PC-3 (cell line): ENCODE results near the gene ENTR1. TPM values are rescaled to one million over a fixed set of nuclear protein-coding genes. Genes with fewer than 3 reads are reported as not detected.

Experiments
- ATAC-seq: fragments of 200-7000 bp; cut with Tn5 transposase; 2 replicates; pipeline ENCODE4 v1.9.1; 2020; ENCODE audit warnings: mild to moderate bottlenecking, moderate library complexity
- BruUV-seq: library from RNA; stranded (reverse); fragments of 400-500 nt; replicated peaks from 2 replicates; lab custom pipeline; 2021; lab: Mats Ljungman, UMichigan
- CTCF ChIA-PET: fragments of 300-600 bp; sonication (Branson Sonifier 250); formaldehyde crosslinking; loops from one replicate; lab custom pipeline; 2022; ENCODE audit warnings: antibody characterized with exemption; lab: Charles Lee
- POLR2A ChIA-PET: fragments of 300-600 bp; sonication (Branson Sonifier 250); formaldehyde crosslinking; loops from one replicate; lab custom pipeline; 2022; ENCODE audit warnings: antibody characterized with exemption; ENCODE audit not compliant: unreplicated experiment; lab: Charles Lee
- DNase-seq: peaks from one replicate; pipeline ENCODE4 v3.0.0-alpha.2; 2015
- H2AFZ ChIP-seq: fragments of 300-600 bp; sonication (generic); 2 replicates; pipeline ENCODE4 v1.6.0; 2016; ENCODE audit warnings: antibody characterized with exemption, low read length
- H3F3A ChIP-seq: fragments of 300-600 bp; sonication (generic); one replicate; pipeline ENCODE4 v1.6.0; 2017; ENCODE audit warnings: antibody characterized with exemption, low read length, control low read depth, mild to moderate bottlenecking; ENCODE audit not compliant: unreplicated experiment
- H3K27ac ChIP-seq: fragments of 300-600 bp; sonication (generic); 2 replicates; pipeline ENCODE4 v1.5.1; 2016; ENCODE audit warnings: mild to moderate bottlenecking, low read length
- H3K27me3 ChIP-seq: fragments of 300-600 bp; sonication (generic); 2 replicates; pipeline ENCODE4 v1.6.1; 2016; ENCODE audit warnings: low read length, mixed read lengths
- H3K36me3 ChIP-seq: fragments of 300-600 bp; sonication (generic); 2 replicates; pipeline ENCODE4 v1.6.1; 2016; ENCODE audit warnings: low read depth, mixed run types, low read length, mixed read lengths
- H3K4me1 ChIP-seq: fragments of 300-600 bp; sonication (generic); 2 replicates; pipeline ENCODE4 v1.5.1; 2016; ENCODE audit warnings: low read length; ENCODE audit not compliant: insufficient read depth
- H3K4me2 ChIP-seq: fragments of 300-600 bp; sonication (generic); 2 replicates; pipeline ENCODE4 v1.6.0; 2016; ENCODE audit warnings: low read length
- H3K4me3 ChIP-seq: fragments of 300-600 bp; sonication (generic); 2 replicates; pipeline ENCODE4 v1.5.1; 2016; ENCODE audit warnings: mild to moderate bottlenecking, low read length, mixed read lengths
- H3K79me2 ChIP-seq: fragments of 300-600 bp; sonication (generic); 2 replicates; pipeline ENCODE4 v1.6.1; 2017; ENCODE audit warnings: low read length, mixed read lengths
- H3K9ac ChIP-seq: fragments of 300-600 bp; sonication (generic); 2 replicates; pipeline ENCODE4 v1.6.0; 2016; ENCODE audit warnings: mild to moderate bottlenecking, low read length
- H3K9me2 ChIP-seq: fragments of 300-600 bp; sonication (generic); replicated peaks from 2 replicates; pipeline ENCODE4 v1.6.1; 2016; ENCODE audit warnings: mixed run types, low read length, mixed read lengths
- H3K9me3 ChIP-seq: fragments of 300-600 bp; sonication (generic); 2 replicates; pipeline ENCODE4 v1.6.1; 2016; ENCODE audit warnings: low read length, mixed read lengths
- H4K20me1 ChIP-seq: fragments of 300-600 bp; sonication (generic); 2 replicates; pipeline ENCODE4 v1.6.1; 2016; ENCODE audit warnings: low read length, mixed read lengths
- EZH2 ChIP-seq: fragments of 300-600 bp; sonication (generic); IDR thresholded peaks from one replicate; pipeline ENCODE4 v1.6.1; 2017; ENCODE audit warnings: antibody characterized with exemption, mild to moderate bottlenecking, low read length; ENCODE audit not compliant: unreplicated experiment
- EZH2phosphoT487 ChIP-seq: fragments of 300-600 bp; sonication (generic); IDR thresholded peaks from 2 replicates; pipeline ENCODE4 v1.6.1; 2018; ENCODE audit warnings: mild to moderate bottlenecking, antibody characterized with exemption, low read length, borderline replicate concordance
- intact Hi-C: fragments of 100-400 bp; cut with micrococcal nuclease; formaldehyde crosslinking; loops from 2 replicates; pipeline ENCODE4 v1.9.0; 2023
- total RNA-seq: library from RNA; depleted of rRNA; stranded (reverse); fragments of >200 nt; gene quantifications from 2 replicates; pipeline ENCODE4 v1.2.3, GENCODE V29; 2014
- TF ChIP-seq, protein P1 (sequence below): fragments of 300-600 bp; sonication (generic); conservative IDR thresholded peaks from 2 replicates; pipeline ENCODE4 v1.5.1; 2017; ENCODE audit warnings: antibody characterized with exemption, low read depth, mild to moderate bottlenecking, low read length

ENTR1 gene
- total RNA-seq, 1 experiment from 2014 or later, result 32.3 TPM

DNA sequence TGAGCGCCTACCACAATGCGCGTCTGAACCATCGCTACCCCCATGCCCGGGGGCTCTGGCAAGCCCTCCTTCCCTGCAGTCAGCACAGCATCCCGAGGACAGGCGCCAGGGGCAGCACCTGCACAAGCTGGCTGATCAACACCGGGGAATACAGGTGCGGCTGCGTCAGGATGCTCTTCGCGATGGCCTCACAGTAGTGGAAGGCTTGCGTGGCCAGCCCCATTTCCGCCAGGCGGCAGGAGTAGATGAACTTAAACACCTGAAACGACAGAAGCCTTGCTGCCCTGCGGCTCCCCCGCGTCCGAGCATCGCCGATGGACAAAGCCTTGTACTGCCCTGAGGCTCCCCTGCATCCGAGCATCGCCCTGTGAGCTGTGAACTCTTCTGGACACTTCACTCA lies 46.9 kb upstream of the ENTR1 start:
- Histone ChIP-seq H3F3A (no peaks in the 10 kb centered on the region), H3K4me2 (no peak overlapping the region), H4K20me1 (no peaks in the 10 kb centered on the region), H3K9me2 (no peaks in the 10 kb centered on the region), H3K36me3 (peaks cover 16% of the 10 kb centered on the region), H3K9me3 (no peaks in the 10 kb centered on the region), H3K4me3 (no peak overlapping the region), H3K27ac (no peak overlapping the region), H2AFZ (no peak overlapping the region), H3K9ac (no peak overlapping the region), H3K79me2 (no peaks in the 10 kb centered on the region), H3K4me1 (no peaks in the 10 kb centered on the region), H3K27me3 (no peaks in the 10 kb centered on the region)
- CTCF ChIA-PET, result no interaction called here
- DNase-seq (no peak), ATAC-seq (no peak)
- TF ChIP-seq EZH2phosphoT487 (no peak), EZH2 (no peak)
- TF ChIP-seq, protein P1, sequence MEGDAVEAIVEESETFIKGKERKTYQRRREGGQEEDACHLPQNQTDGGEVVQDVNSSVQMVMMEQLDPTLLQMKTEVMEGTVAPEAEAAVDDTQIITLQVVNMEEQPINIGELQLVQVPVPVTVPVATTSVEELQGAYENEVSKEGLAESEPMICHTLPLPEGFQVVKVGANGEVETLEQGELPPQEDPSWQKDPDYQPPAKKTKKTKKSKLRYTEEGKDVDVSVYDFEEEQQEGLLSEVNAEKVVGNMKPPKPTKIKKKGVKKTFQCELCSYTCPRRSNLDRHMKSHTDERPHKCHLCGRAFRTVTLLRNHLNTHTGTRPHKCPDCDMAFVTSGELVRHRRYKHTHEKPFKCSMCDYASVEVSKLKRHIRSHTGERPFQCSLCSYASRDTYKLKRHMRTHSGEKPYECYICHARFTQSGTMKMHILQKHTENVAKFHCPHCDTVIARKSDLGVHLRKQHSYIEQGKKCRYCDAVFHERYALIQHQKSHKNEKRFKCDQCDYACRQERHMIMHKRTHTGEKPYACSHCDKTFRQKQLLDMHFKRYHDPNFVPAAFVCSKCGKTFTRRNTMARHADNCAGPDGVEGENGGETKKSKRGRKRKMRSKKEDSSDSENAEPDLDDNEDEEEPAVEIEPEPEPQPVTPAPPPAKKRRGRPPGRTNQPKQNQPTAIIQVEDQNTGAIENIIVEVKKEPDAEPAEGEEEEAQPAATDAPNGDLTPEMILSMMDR, result no peak
- POLR2A ChIA-PET, result no interaction called here
- intact Hi-C loops, result no loop called here
- no TSS peak for BruUV-seq

DNA sequence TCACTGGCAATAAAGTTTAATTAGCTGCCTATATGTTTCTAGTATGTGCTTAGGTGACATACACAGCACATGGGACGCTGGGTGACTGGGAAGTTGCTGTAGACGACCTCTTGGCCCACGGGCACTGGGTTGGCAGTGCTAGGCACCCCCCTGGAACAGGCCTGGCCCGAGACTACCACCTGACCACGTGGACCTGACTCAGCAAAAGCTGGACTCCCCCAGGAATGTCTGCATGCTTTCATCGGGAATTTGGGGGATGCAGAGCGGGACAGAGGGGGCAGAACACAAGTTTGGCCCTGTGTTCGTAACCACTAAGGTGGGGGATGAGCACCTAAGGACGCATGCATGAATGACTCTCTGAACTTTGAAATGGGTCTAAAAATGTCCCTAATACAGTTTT lies 45.8 kb upstream of the ENTR1 start:
- no TSS peak for BruUV-seq
- H3K27ac ChIP-seq, result no peak overlapping the region
- H3K79me2 ChIP-seq, result no peaks in the 10 kb centered on the region
- no peak overlapping the region for H3K9ac ChIP-seq
- H3K9me3 ChIP-seq, result no peaks in the 10 kb centered on the region
- ChIA-PET POLR2A (no interaction called here), CTCF (no interaction called here)
- no peak overlapping the region for H3K4me3 ChIP-seq
- no peaks in the 10 kb centered on the region for H3K4me1 ChIP-seq
- H3K27me3 ChIP-seq, result no peaks in the 10 kb centered on the region
- no peaks in the 10 kb centered on the region for H3K9me2 ChIP-seq
- H3K36me3 ChIP-seq, result peaks cover 16% of the 10 kb centered on the region
- intact Hi-C loops, result no loop called here
- ATAC-seq (no peak), DNase-seq (no peak)
- no peak overlapping the region for H2AFZ ChIP-seq
- H4K20me1 ChIP-seq, result no peaks in the 10 kb centered on the region
- TF ChIP-seq EZH2 (no peak), EZH2phosphoT487 (no peak)
- TF ChIP-seq, protein P1, result no peak
- H3F3A ChIP-seq, result no peaks in the 10 kb centered on the region
- no peak overlapping the region for H3K4me2 ChIP-seq

DNA sequence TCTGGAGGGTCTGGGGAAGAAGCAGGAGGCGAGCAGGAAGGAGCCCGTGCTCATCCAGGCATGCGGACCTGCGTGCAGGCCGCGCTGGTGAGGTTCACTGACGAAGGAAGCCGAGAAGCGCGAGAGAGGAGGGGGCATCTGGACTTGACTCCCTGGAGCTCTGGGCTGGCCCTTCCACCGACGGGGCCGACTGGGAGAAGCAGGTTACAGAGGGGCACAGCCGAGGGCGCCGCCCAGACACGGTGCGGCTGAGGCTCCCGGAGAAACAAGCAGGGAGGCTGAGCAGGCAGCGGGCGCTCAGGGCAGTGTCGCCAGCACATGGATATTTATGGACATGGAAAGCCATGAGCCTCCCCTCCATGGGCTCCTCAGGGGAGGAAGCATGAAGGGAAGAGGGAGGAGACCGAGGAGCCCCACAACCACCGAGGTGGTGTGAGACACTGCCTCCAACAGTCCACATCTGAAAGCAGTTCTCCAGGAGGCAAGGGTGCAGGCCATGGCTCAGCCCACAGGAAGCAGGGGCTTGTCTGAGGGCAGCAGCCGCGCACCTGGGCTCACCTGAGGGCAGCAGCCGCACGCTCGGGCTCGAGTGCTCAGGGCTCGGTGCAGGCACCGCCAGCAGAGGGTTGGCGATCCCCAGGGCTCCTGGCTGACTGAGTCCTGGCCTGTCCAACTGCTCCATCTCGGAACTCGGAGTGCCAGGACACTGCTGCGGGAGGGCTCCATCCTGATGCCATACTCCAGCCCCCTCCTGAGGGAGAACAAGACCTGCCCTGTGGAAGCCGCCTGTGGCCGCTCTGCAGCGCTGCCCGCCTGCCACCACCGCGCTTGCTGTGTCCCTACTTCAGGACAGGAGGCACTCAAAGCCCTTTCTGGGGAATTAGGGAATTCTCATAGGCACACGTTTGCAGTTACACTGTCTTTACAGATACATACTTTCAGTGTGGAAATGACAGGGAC lies 44.9 kb upstream of the ENTR1 start:
- H3K27ac ChIP-seq, result no peak overlapping the region
- H3K4me1 ChIP-seq, result no peaks in the 10 kb centered on the region
- intact Hi-C loops, result no loop called here
- H3K9me3 ChIP-seq, result no peaks in the 10 kb centered on the region
- POLR2A ChIA-PET, result no interaction called here
- TF ChIP-seq EZH2 (no peak), EZH2phosphoT487 (no peak)
- TF ChIP-seq, protein P1, result no peak
- H3F3A ChIP-seq, result no peaks in the 10 kb centered on the region
- no peaks in the 10 kb centered on the region for H3K27me3 ChIP-seq
- BruUV-seq, result no TSS peak
- H3K4me3 ChIP-seq, result no peak overlapping the region
- peaks cover 20% of the 10 kb centered on the region for H3K36me3 ChIP-seq
- no peak overlapping the region for H3K4me2 ChIP-seq
- H4K20me1 ChIP-seq, result no peaks in the 10 kb centered on the region
- DNase-seq (no peak), ATAC-seq (no peak)
- H3K9ac ChIP-seq, result no peak overlapping the region
- no peaks in the 10 kb centered on the region for H3K9me2 ChIP-seq
- H3K79me2 ChIP-seq, result no peaks in the 10 kb centered on the region
- CTCF ChIA-PET, result no interaction called here
- H2AFZ ChIP-seq, result no peak overlapping the region
